Mesenchymal stem cell (in vitro differentiated cells and primary cell): Measurements from ENCODE around the gene GLT1D1.
"Not testable (repeated sequence)": the region's sequence is repeated elsewhere in the genome, so short reads cannot be mapped to it uniquely, and the experiment has no call there.

ENCODE experiments used
- DNase-seq: peaks from one replicate; pipeline ENCODE4 v3.0.0-alpha.2; 2013
- H2AFZ ChIP-seq: one replicate; pipeline ENCODE4 v1.6.1; 2013; ENCODE audit warnings: low read depth, mild to moderate bottlenecking, control low read depth, inconsistent platforms, low read length, moderate library complexity
- H2AK5ac ChIP-seq: 2 replicates; pipeline ENCODE4 v1.6.1; 2013; ENCODE audit warnings: low read length, moderate library complexity, mild to moderate bottlenecking, inconsistent platforms; ENCODE audit not compliant: severe bottlenecking
- H2BK120ac ChIP-seq: one replicate; pipeline ENCODE4 v1.6.1; 2013; ENCODE audit warnings: low read depth, mild to moderate bottlenecking, inconsistent platforms, low read length, moderate library complexity
- H2BK12ac ChIP-seq, 2 experiments: one replicate each; pipeline ENCODE4 v1.6.1; 2013; ENCODE audit warnings: inconsistent platforms in 2 of 2, low read length in 2 of 2, mild to moderate bottlenecking in 2 of 2, moderate library complexity in 2 of 2, control low read depth in 1 of 2
- H2BK15ac ChIP-seq: one replicate; pipeline ENCODE4 v1.6.1; 2013; ENCODE audit warnings: mild to moderate bottlenecking, low read depth, inconsistent platforms; ENCODE audit not compliant: poor library complexity, severe bottlenecking
- H2BK5ac ChIP-seq: 2 replicates; pipeline ENCODE4 v1.6.1; 2013; ENCODE audit warnings: low read depth, mild to moderate bottlenecking, low read length, control low read depth, inconsistent platforms; ENCODE audit not compliant: poor library complexity, severe bottlenecking
- H3K14ac ChIP-seq, 2 experiments: one replicate each; pipeline ENCODE4 v1.6.1; 2013; ENCODE audit warnings: inconsistent platforms in 2 of 2, low read length in 2 of 2, control low read depth in 1 of 2, mild to moderate bottlenecking in 1 of 2, moderate library complexity in 1 of 2
- H3K18ac ChIP-seq, 2 experiments: one replicate each; pipeline ENCODE4 v1.6.1; 2013; ENCODE audit warnings: inconsistent platforms in 2 of 2, low read length in 2 of 2, control low read depth in 1 of 2, low read depth in 1 of 2, mild to moderate bottlenecking in 1 of 2
- H3K23ac ChIP-seq, 2 experiments: one replicate each; pipeline ENCODE4 v1.6.1; 2013; ENCODE audit warnings: inconsistent platforms in 2 of 2, low read length in 2 of 2, mild to moderate bottlenecking in 2 of 2, moderate library complexity in 2 of 2, control low read depth in 1 of 2
- H3K27ac ChIP-seq: 2 replicates; pipeline ENCODE4 v1.5.1; 2013; ENCODE audit warnings: mild to moderate bottlenecking, moderate library complexity, low read length, control low read depth, inconsistent platforms; ENCODE audit not compliant: poor library complexity, severe bottlenecking
- H3K27me3 ChIP-seq, 2 experiments: 2 replicates each; pipeline versions ENCODE4 v1.6.1 to v1.7.0; 2013; ENCODE audit warnings: low read length in 2 of 2, mild to moderate bottlenecking in 2 of 2, moderate library complexity in 2 of 2, control low read depth in 1 of 2, inconsistent platforms in 1 of 2; ENCODE audit not compliant: control insufficient read depth in 1 of 2, insufficient read depth in 1 of 2
- H3K36me3 ChIP-seq, 2 experiments: 2 replicates each; pipeline versions ENCODE4 v1.6.1 to v1.7.0; 2013; ENCODE audit warnings: low read length in 2 of 2, control low read depth in 1 of 2, inconsistent platforms in 1 of 2, low read depth in 1 of 2, mild to moderate bottlenecking in 1 of 2; ENCODE audit not compliant: insufficient read depth in 2 of 2, control insufficient read depth in 1 of 2
- H3K4ac ChIP-seq, 2 experiments: one replicate each; pipeline ENCODE4 v1.6.1; 2013; ENCODE audit warnings: inconsistent platforms in 2 of 2, low read length in 2 of 2, mild to moderate bottlenecking in 2 of 2, moderate library complexity in 2 of 2, control low read depth in 1 of 2, low read depth in 1 of 2
- H3K4me1 ChIP-seq: 2 replicates; pipeline ENCODE4 v1.6.1; 2013; ENCODE audit warnings: low read depth, low read length, control low read depth; ENCODE audit not compliant: control insufficient read depth, insufficient read depth
- H3K4me2 ChIP-seq: 2 replicates; pipeline ENCODE4 v1.6.1; 2013; ENCODE audit warnings: low read length, mild to moderate bottlenecking, inconsistent platforms; ENCODE audit not compliant: poor library complexity, severe bottlenecking
- H3K4me3 ChIP-seq, 2 experiments: 2 replicates each; pipeline versions ENCODE4 v1.5.1 to v1.7.0; 2013; ENCODE audit warnings: low read length in 2 of 2, mild to moderate bottlenecking in 2 of 2, control low read depth in 1 of 2, low read depth in 1 of 2; ENCODE audit not compliant: insufficient read depth in 1 of 2
- H3K79me1 ChIP-seq: replicated peaks from 2 replicates; pipeline ENCODE4 v1.6.1; 2013; ENCODE audit warnings: mild to moderate bottlenecking, control low read depth, low read length, inconsistent platforms; ENCODE audit not compliant: poor library complexity, severe bottlenecking
- H3K9ac ChIP-seq: 2 replicates; pipeline ENCODE4 v1.7.0; 2013; ENCODE audit warnings: mild to moderate bottlenecking, low read length, moderate library complexity
- H3K9me3 ChIP-seq: 2 replicates; pipeline ENCODE4 v1.7.0; 2013; ENCODE audit warnings: mild to moderate bottlenecking, low read length; ENCODE audit not compliant: control insufficient read depth
- H4K8ac ChIP-seq: one replicate; pipeline ENCODE4 v1.6.1; 2013; ENCODE audit warnings: inconsistent platforms, mild to moderate bottlenecking, low read length, moderate library complexity
- H4K91ac ChIP-seq: one replicate; pipeline ENCODE4 v1.6.1; 2013; ENCODE audit warnings: mild to moderate bottlenecking, low read length, inconsistent platforms
- WGBS: methylation state at CpG from one replicate; pipeline ENCODE4 v1.1.7; 2013; ENCODE audit warnings: mixed read lengths; 5-methylcytosine and 5-hydroxymethylcytosine counted together

The GLT1D1 gene

DNA sequence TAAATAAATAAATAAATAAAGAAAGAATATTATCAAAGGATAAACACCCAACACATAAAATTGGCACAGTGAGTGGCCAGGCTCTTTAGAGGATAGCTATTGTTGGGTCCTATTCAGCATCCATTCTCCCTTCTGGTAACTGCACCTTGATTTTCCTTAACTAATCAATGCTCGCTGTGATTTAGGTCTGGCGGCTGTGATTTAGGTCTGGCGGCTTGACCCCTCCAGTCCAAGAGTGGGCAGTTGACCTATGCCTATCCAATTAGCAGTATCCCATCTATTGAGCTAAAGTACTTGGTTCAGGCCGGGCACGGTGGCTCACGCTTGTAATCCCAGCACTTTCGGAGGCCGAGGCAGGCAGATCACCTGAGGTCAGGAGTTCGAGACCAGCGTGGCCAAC lies 19.9 kb upstream of the GLT1D1 start:
- Histone ChIP-seq H3K27me3 (no peaks in the 10 kb centered on the region), H3K4ac (no peak overlapping the region), H3K14ac (no peak overlapping the region), H2AK5ac (no peak overlapping the region), H2BK120ac (no peak overlapping the region), H3K27ac (no peak overlapping the region), H2BK12ac (no peak overlapping the region), H3K9me3 (no peaks in the 10 kb centered on the region), H2AFZ (no peak overlapping the region), H3K4me2 (no peak overlapping the region), H3K23ac (no peak overlapping the region), H3K36me3 (no peaks in the 10 kb centered on the region), H3K4me3 (no peak overlapping the region), H3K18ac (no peak overlapping the region), H2BK5ac (no peak overlapping the region), H2BK15ac (no peak overlapping the region), H3K4me1 (no peaks in the 10 kb centered on the region), H3K79me1 (no peaks in the 10 kb centered on the region), H4K8ac (no peak overlapping the region), H3K9ac (no peak overlapping the region), H4K91ac (no peak overlapping the region)
- no peak for DNase-seq
- 97% methylated on average over 10 of the region's 10 CpGs for WGBS

GRCh38 chr12:128839885-128840284 lies 13.4 kb upstream of the GLT1D1 start:
- H4K91ac ChIP-seq, H2AFZ ChIP-seq, H3K79me1 ChIP-seq, H2AK5ac ChIP-seq, H3K4me3 ChIP-seq, H4K8ac ChIP-seq, H3K4me1 ChIP-seq, H2BK5ac ChIP-seq, H3K4ac ChIP-seq, H3K27ac ChIP-seq, H2BK120ac ChIP-seq, H3K4me2 ChIP-seq, H3K9me3 ChIP-seq, H3K27me3 ChIP-seq, H3K18ac ChIP-seq, H2BK15ac ChIP-seq, DNase-seq, H3K14ac ChIP-seq, H2BK12ac ChIP-seq, H3K36me3 ChIP-seq, H3K23ac ChIP-seq, H3K9ac ChIP-seq: not testable (repeated sequence)
- WGBS, result 75% methylated on average over 12 of the region's 12 CpGs

DNA sequence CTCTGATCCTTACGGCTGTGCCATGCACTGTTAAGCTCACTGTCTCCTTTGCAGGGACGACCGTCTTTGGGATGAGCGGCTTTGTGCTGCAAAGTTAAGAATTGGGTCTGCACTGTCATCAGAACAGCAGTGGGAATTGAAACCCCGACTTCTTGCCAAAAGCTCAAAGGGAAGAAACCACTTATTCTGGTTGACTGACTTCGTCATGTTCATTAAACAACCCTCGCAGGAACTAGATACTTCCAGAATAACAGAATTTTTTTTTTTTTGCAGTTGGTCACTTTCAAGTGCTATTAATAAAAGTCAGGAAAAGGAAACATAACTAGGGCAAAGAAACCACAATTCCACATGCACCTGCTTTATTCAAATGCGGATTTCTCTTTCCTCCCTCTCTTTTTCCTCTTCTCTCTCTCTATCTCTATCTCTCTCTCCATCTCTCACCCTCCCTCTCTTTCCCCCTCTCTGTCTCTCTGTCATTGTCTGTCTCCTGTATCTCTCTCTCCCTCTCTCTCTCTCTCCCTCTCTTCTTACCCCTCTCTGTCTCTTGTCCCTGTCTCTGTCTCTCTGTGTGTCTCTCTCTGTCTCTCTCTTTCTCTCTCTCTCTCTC lies 12.3 kb upstream of the GLT1D1 start:
- H3K23ac ChIP-seq, result no peak overlapping the region
- no peak overlapping the region for H3K4ac ChIP-seq
- no peak overlapping the region for H3K9ac ChIP-seq
- H2AK5ac ChIP-seq, result no peak overlapping the region
- H3K27me3 ChIP-seq, result no peaks in the 10 kb centered on the region
- H4K91ac ChIP-seq, result no peak overlapping the region
- no peak overlapping the region for H2BK120ac ChIP-seq
- no peaks in the 10 kb centered on the region for H3K36me3 ChIP-seq
- no peak overlapping the region for H3K18ac ChIP-seq
- no peak overlapping the region for H3K27ac ChIP-seq
- H3K79me1 ChIP-seq, result no peaks in the 10 kb centered on the region
- no peak overlapping the region for H3K4me2 ChIP-seq
- H4K8ac ChIP-seq, result no peak overlapping the region
- DNase-seq, result no peak
- no peak overlapping the region for H3K14ac ChIP-seq
- H2BK5ac ChIP-seq, result no peak overlapping the region
- H2BK12ac ChIP-seq, result no peak overlapping the region
- H3K4me1 ChIP-seq, result peaks cover 2% of the 10 kb centered on the region
- WGBS, result 56% methylated on average over 6 of the region's 8 CpGs
- H2BK15ac ChIP-seq, result no peak overlapping the region
- H3K9me3 ChIP-seq, result peaks cover 4% of the 10 kb centered on the region
- no peak overlapping the region for H3K4me3 ChIP-seq
- no peak overlapping the region for H2AFZ ChIP-seq

GRCh38 chr12:128842579-128842978 lies 10.7 kb upstream of the GLT1D1 start:
- H4K8ac ChIP-seq, result no peak overlapping the region
- no peak overlapping the region for H3K9ac ChIP-seq
- no peak overlapping the region for H3K14ac ChIP-seq
- no peak overlapping the region for H4K91ac ChIP-seq
- no peaks in the 10 kb centered on the region for H3K79me1 ChIP-seq
- H2AK5ac ChIP-seq, result no peak overlapping the region
- no peak overlapping the region for H2AFZ ChIP-seq
- H3K4ac ChIP-seq, result no peak overlapping the region
- H3K18ac ChIP-seq, result no peak overlapping the region
- H2BK120ac ChIP-seq, result no peak overlapping the region
- H3K23ac ChIP-seq, result no peak overlapping the region
- peaks cover 4% of the 10 kb centered on the region for H3K9me3 ChIP-seq
- H3K27ac ChIP-seq, result no peak overlapping the region
- DNase-seq, result no peak
- no peaks in the 10 kb centered on the region for H3K36me3 ChIP-seq
- H2BK5ac ChIP-seq, result no peak overlapping the region
- WGBS, result 71% methylated on average over 11 of the region's 11 CpGs
- H3K4me3 ChIP-seq, result no peak overlapping the region
- H2BK12ac ChIP-seq, result no peak overlapping the region
- H3K27me3 ChIP-seq, result no peaks in the 10 kb centered on the region
- H2BK15ac ChIP-seq, result no peak overlapping the region
- peaks cover 2% of the 10 kb centered on the region for H3K4me1 ChIP-seq
- no peak overlapping the region for H3K4me2 ChIP-seq
